Neutrophil (primary cell): ENCODE measurements around the gene HRH1.
A peak's percentile ranks its signal among the peaks of the same experiment; 100 is the strongest.
"Not testable (repeated sequence)": the region's sequence is repeated elsewhere in the genome, so short reads cannot be mapped to it uniquely, and the experiment has no call there.

ENCODE experiments used
- H3K27ac ChIP-seq: fragments of 200-600 bp; sonication (generic); 2 replicates; pipeline ENCODE4 v1.5.1; 2016; ENCODE audit warnings: mild to moderate bottlenecking, moderate library complexity
- H3K27me3 ChIP-seq: fragments of 200-600 bp; sonication (generic); 2 replicates; pipeline ENCODE4 v1.6.0; 2016; ENCODE audit warnings: mild to moderate bottlenecking
- H3K36me3 ChIP-seq: fragments of 200-600 bp; sonication (generic); 2 replicates; pipeline ENCODE4 v1.5.1; 2017
- H3K4me1 ChIP-seq, 2 experiments: fragments of 200-600 bp in 1 of 2; sonication (generic) in 1 of 2; 1 replicate in 1 of 2; 2 replicates in 1 of 2; pipeline versions ENCODE4 v1.5.1 to v1.6.1; 2013 to 2016; ENCODE audit warnings: low read depth in 1 of 2, low read length in 1 of 2, mild to moderate bottlenecking in 1 of 2, moderate library complexity in 1 of 2; ENCODE audit not compliant: control insufficient read depth in 1 of 2, insufficient read depth in 1 of 2
- H3K4me3 ChIP-seq, 2 experiments: fragments of 200-600 bp in 1 of 2; sonication (generic) in 1 of 2; 1 replicate in 1 of 2; 2 replicates in 1 of 2; pipeline ENCODE4 v1.5.1; 2013 to 2016; ENCODE audit warnings: low read depth in 1 of 2, low read length in 1 of 2, mild to moderate bottlenecking in 1 of 2, moderate library complexity in 1 of 2
- H3K9me3 ChIP-seq: fragments of 200-600 bp; sonication (generic); 2 replicates; pipeline ENCODE4 v1.5.1; 2016
- CTCF ChIP-seq: fragments of 200-600 bp; sonication (generic); IDR thresholded peaks from 2 replicates; pipeline ENCODE4 v1.5.1; 2016; ENCODE audit warnings: antibody characterized with exemption

Gene HRH1

GRCh38 chr3:11154036-11154952 lies at the start of gene HRH1:
Gene HRH1, plus strand, starts transcription at chr3:11154493. Its CDS starts 104,545 bp downstream, at chr3:11259038.
- no peak within 1 kb of the TSS for H3K27ac ChIP-seq

GRCh38 chr3:11113316-11113715 lies 41.0 kb upstream of the HRH1 start:
- peaks cover 34% of the 10 kb centered on the region for H3K27me3 ChIP-seq
- H3K27ac ChIP-seq, H3K9me3 ChIP-seq, H3K36me3 ChIP-seq, H3K4me1 ChIP-seq, H3K4me3 ChIP-seq: not testable (repeated sequence)

More at GRCh38 chr3:11154036-11154952, at the start of gene HRH1:
- Histone ChIP-seq H3K4me1 (peaks cover 10 to 15% of the 10 kb centered on the region in 2 experiments), H3K27me3 (peaks cover 98% of the 10 kb centered on the region), H3K9me3 (no peaks in the 10 kb centered on the region), H3K36me3 (no peaks in the 10 kb centered on the region), H3K4me3 (peak within 1 kb of the TSS; percentile 21 to 28)
- no peak for TF ChIP-seq CTCF

GRCh38 chr3:11115548-11115947 lies 38.7 kb upstream of the HRH1 start:
- Histone ChIP-seq H3K4me3 (no peak overlapping the region), H3K36me3 (no peaks in the 10 kb centered on the region)

GRCh38 chr3:11116336-11117059 lies 37.8 kb upstream of the HRH1 start:
- H3K4me1 ChIP-seq: no peaks in the 10 kb centered on the region
- H3K27ac ChIP-seq: no peak overlapping the region
- no peaks in the 10 kb centered on the region for H3K36me3 ChIP-seq
- H3K9me3 ChIP-seq: no peaks in the 10 kb centered on the region
- H3K4me3 ChIP-seq: no peak overlapping the region
- peaks cover 32% of the 10 kb centered on the region for H3K27me3 ChIP-seq
- TF ChIP-seq CTCF: no peak

More at GRCh38 chr3:11115548-11115947, 38.7 kb upstream of the HRH1 start:
- TF ChIP-seq CTCF: no peak
- Histone ChIP-seq H3K27me3 (peaks cover 34% of the 10 kb centered on the region), H3K9me3 (no peaks in the 10 kb centered on the region), H3K4me1 (no peaks in the 10 kb centered on the region), H3K27ac (no peak overlapping the region)

GRCh38 chr3:11117591-11117990 lies 36.7 kb upstream of the HRH1 start:
- no peaks in the 10 kb centered on the region for H3K4me1 ChIP-seq
- H3K9me3 ChIP-seq: no peaks in the 10 kb centered on the region
- no peak for TF ChIP-seq CTCF
- no peaks in the 10 kb centered on the region for H3K36me3 ChIP-seq
- no peak overlapping the region for H3K4me3 ChIP-seq
- no peak overlapping the region for H3K27ac ChIP-seq
- peaks cover 28% of the 10 kb centered on the region for H3K27me3 ChIP-seq
